Ovary (tissue), 9 donors: ENCODE results near the gene PPP2R5C. TPM values are rescaled to one million over a fixed set of nuclear protein-coding genes. Genes with fewer than 3 reads are reported as not detected.

Experiments
- DNase-seq, 5 donors: peaks; one replicate each; pipeline ENCODE4 v3.0.0-alpha.2; 2019 to 2020
- H3K27ac ChIP-seq, 2 donors: fragments of 200-600 bp; one replicate each; pipeline versions ENCODE4 v1.5.1 to v1.8.0; 2019 to 2022
- H3K27me3 ChIP-seq: fragments of 200-600 bp; one replicate; pipeline ENCODE4 v1.8.0; 2022
- H3K36me3 ChIP-seq: fragments of 200-600 bp; sonication (generic); one replicate; pipeline ENCODE4 v1.5.1; 2019
- H3K4me1 ChIP-seq: one replicate; pipeline ENCODE4 v1.8.1; 2013; ENCODE audit warnings: mild to moderate bottlenecking, moderate library complexity; ENCODE audit not compliant: insufficient read depth
- H3K4me3 ChIP-seq: fragments of 200-600 bp; sonication (generic); one replicate; pipeline ENCODE4 v1.5.1; 2017
- H3K9me3 ChIP-seq, 2 donors: fragments of 200-600 bp in 1 of 2; sonication (generic) in 1 of 2; one replicate each; pipeline versions ENCODE4 v1.5.1 to v1.8.1; 2013 to 2019; ENCODE audit warnings: mild to moderate bottlenecking in 1 of 2, moderate library complexity in 1 of 2
- CTCF ChIP-seq, 3 donors: fragments of 450-650 bp in 2 of 3; fragments of 200-600 bp in 1 of 3; IDR thresholded peaks; one replicate each; pipeline versions ENCODE4 v1.5.1 to v1.8.0; 2016 to 2022; ENCODE audit warnings: antibody characterized with exemption in 3 of 3, mild to moderate bottlenecking in 1 of 3
- EP300 ChIP-seq: sonication (generic); formaldehyde crosslinking; IDR thresholded peaks from one replicate; pipeline ENCODE4 v1.6.1; 2017; ENCODE audit warnings: antibody characterized with exemption
- POLR2A ChIP-seq: fragments of 450-650 bp; IDR thresholded peaks from one replicate; pipeline ENCODE4 v1.6.1; 2017; ENCODE audit warnings: antibody characterized with exemption, mild to moderate bottlenecking, moderate library complexity
- WGBS, 3 donors: extraction: QIAGEN DNeasy Blood & Tissue Kit in 1 of 3; methylation state at CpG; one replicate each; pipeline versions ENCODE4 v1.1.5 to v1.1.7; 2013 to 2017; 5-methylcytosine and 5-hydroxymethylcytosine counted together
- intact Hi-C, 4 donors: fragments of 100-400 bp; cut with DNase I; formaldehyde crosslinking; loops; one replicate each; pipeline versions ENCODE4 v1.11.0 to v1.15.1; 2022 to 2023
- polyA plus RNA-seq, 2 donors: library from polyadenylated mRNA; stranded (reverse); fragments of 200-250 nt in 1 of 2; fragments of 350-450 nt in 1 of 2; fragmentation: Illumina TruSeq in 1 of 2; extraction: RNeasy Lipid Tissue Mini Kit (QIAGEN cat#74804) in 1 of 2; gene quantifications; one replicate each; pipeline ENCODE4 v1.2.3, GENCODE V29; 2013 to 2014
- total RNA-seq, 7 donors: library from RNA; depleted of rRNA in 2 of 7; stranded (reverse); fragments of >200 nt in 2 of 7; fragmentation: NEBNext Ultra II Directional in 3 of 7; extraction: Animal tissue kit (Norgen Biotek cat#: 25700) in 3 of 7; gene quantifications; one replicate each; pipeline versions ENCODE4 v1.1.0 to v1.2.4, GENCODE V29; 2016 to 2023
- donor health status: DM: no; HTN: no; CAD: no; lungs with moderate emphysema.
- donor health status: DM: no; HTN: no; CAD: no.
- donor health status: Bipolar disorder and iron deficiency.
- donor health status: DM: yes; HTN: yes; CAD: no.
- donor health status: DM: no; HTN: no; CAD: no.
- donor health status: DM: yes; HTN: yes; CAD: no.

PPP2R5C gene
- total and polyA plus RNA-seq, 9 donors = 52.8 to 136 (median 96.6) TPM

DNA sequence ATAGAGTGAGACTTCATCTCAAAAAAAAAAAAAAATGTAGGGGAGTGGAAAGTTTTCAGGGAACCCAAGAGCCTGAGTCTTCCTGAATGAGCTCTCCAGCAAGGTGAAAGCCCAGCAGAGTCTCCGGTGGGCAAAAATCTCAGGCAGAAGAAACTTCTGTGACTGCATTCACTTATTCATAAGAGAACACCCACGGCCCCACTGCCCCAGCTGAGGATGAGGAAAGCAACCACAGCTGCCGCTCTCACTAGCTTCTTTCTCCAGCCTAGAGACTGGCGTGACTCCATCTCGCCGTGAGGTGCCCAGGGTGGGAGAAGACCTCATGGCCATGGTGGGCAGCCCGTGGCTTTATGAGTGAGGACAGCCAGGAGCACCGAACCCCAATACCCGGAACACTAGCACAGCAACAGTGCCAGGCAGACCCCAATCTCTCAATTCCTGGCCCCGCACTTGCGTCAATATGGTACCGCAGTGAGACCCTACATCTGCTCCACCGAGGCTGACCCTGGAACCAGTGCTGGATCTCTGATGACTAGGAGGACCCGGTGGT lies 173.2 kb downstream of the PPP2R5C start:
- DNase-seq = peak in 1 of 5 donors; percentile 28
- Histone ChIP-seq H3K27me3 (no peaks in the 10 kb centered on the region), H3K4me1 (peaks cover 1% of the 10 kb centered on the region), H3K36me3 (no peaks in the 10 kb centered on the region), H3K27ac (no peak overlapping the region), H3K4me3 (no peak overlapping the region), H3K9me3 (no peaks in the 10 kb centered on the region)
- TF ChIP-seq CTCF (IDR thresholded peaks at IDR 0.05) (no peak), POLR2A (no peak), EP300 (no peak)
- 87 to 92% (median 88%) methylated on average over 14 of the region's 14 CpGs for WGBS, 3 donors
- intact Hi-C loops = no loop called here

DNA sequence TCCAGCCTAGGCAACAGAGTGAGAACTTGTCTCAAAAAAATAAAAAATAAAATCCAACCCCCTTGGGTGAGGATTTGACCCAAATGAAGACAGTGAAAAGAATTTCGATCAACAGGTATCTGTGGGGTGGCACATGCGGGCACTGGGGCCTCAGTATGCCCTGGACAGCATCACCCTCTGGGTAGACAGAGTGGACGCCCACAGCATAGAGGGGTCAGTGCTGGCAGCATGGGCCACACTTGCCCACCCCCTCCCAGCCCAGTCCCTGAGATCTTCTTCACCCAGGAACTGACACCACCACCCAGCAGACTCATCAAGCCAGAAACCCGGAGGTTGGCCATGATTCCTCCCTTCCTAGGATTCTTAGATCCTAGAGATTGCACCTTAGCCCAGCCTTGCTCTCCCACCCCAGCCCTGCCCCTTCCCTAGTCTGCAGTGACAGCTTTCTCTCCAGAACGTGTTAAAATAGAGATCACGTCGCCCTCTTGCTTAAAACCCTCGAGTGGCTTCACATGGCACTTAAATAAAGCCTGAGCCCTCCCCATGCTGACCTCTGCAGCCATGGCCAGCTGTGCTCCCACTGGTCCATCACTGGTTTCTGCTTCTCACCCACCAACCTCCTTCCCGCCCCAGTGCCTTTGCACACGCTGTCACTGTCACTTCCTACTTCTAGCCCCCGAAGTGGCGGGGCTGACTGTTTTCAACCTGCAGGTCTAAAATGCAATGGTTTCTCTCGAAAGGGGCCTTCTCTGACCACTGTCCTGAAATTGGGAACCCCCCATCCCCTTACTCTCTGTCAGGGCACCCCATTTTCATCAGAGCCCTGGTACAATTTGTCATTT lies 176.6 kb downstream of the PPP2R5C start:
- no peaks in the 10 kb centered on the region for H3K9me3 ChIP-seq
- 52 to 66% (median 59%) methylated on average over 13 of the region's 13 CpGs for WGBS, 3 donors
- DNase-seq = no peak
- no peaks in the 10 kb centered on the region for H3K4me1 ChIP-seq
- no peaks in the 10 kb centered on the region for H3K36me3 ChIP-seq
- TF ChIP-seq EP300 (no peak), CTCF (IDR thresholded peaks at IDR 0.05) (no peak), POLR2A (no peak)
- no peak overlapping the region for H3K27ac ChIP-seq
- H3K27me3 ChIP-seq = no peaks in the 10 kb centered on the region
- no peak overlapping the region for H3K4me3 ChIP-seq
- intact Hi-C loops = no loop called here

DNA sequence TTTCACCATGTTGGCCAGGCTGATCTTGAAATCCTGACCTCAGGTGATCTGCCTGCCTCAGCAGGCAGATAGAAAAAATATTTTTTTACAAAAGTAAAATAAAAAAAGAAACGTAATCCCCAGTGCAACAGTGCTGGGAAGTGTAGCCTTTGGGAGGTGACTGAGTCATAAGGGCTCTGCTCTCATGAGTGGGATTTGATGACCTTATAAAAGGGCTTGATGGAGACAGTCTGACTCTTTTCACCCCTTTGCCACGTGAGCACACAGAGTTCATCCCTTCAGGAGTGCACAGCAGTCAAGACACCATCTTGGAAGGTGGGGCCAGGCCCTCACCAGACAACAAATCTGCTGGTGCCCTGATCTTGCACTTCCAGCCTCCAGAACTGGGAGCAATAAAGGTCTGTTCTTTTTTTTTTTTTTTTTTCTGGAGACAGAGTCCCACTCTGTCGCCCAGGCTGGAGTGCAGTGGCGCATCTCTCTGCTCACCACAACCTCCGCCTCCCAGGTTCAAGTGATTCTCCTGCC lies 178.2 kb downstream of the PPP2R5C start:
- Histone ChIP-seq H3K4me1 (no peaks in the 10 kb centered on the region), H3K27me3 (no peaks in the 10 kb centered on the region), H3K4me3 (no peak overlapping the region), H3K9me3 (no peaks in the 10 kb centered on the region), H3K36me3 (no peaks in the 10 kb centered on the region), H3K27ac (no peak overlapping the region)
- 63 to 77% (median 64%) methylated on average over 5 of the region's 5 CpGs for WGBS, 3 donors
- TF ChIP-seq CTCF (IDR thresholded peaks at IDR 0.05) = no peak
- TF ChIP-seq EP300 = no peak
- no peak for DNase-seq
- intact Hi-C loops = no loop called here

- intact Hi-C loops = no loop called here
- no peak for DNase-seq
Observed at GRCh38 chr14:101944451-101944850, 182.9 kb downstream of the PPP2R5C start.

More at GRCh38 chr14:101944451-101944850, 182.9 kb downstream of the PPP2R5C start:
- TF ChIP-seq CTCF (IDR thresholded peaks at IDR 0.05) = no peak
- no peak for TF ChIP-seq EP300
- no peak for TF ChIP-seq POLR2A
- Histone ChIP-seq H3K27ac (no peak overlapping the region), H3K36me3 (no peaks in the 10 kb centered on the region), H3K27me3 (no peaks in the 10 kb centered on the region), H3K4me1 (peaks cover 4% of the 10 kb centered on the region), H3K9me3 (no peaks in the 10 kb centered on the region), H3K4me3 (no peak overlapping the region)
- 55 to 61% (median 60%) methylated on average over 5 of the region's 5 CpGs for WGBS, 3 donors
